ENCODE results near the gene PIK3C2G. TPM values are rescaled to one million over a fixed set of nuclear protein-coding genes. Genes with fewer than 3 reads are reported as not detected.

The PIK3C2G gene
- polyA plus RNA-seq, 1 of the 3 experiments (the other 2 are of a cell fraction): 0.02 TPM

GRCh38 chr12:18564306-18564705 is 303.0 kb downstream of the PIK3C2G start:
- no peaks in the 10 kb centered on the region for H3K4me1 ChIP-seq (ENCODE audit: control insufficient read depth in 1 of 2, insufficient read depth in 2 of 2, low read depth in 1 of 2, low read length in 1 of 2)
- no peaks in the 10 kb centered on the region for H3F3A ChIP-seq (replicated peaks; ENCODE audit: insufficient read depth)
- TF ChIP-seq RXRA (IDR thresholded peaks at IDR 0.05; ENCODE audit: borderline replicate concordance, low read depth) (no peak), SIN3A (IDR thresholded peaks at IDR 0.05; ENCODE audit: borderline replicate concordance, low read depth, low read length) (no peak), SMC3 (IDR thresholded peaks at IDR 0.05; ENCODE audit: low read depth, low read length) (no peak), USF1 (IDR thresholded peaks at IDR 0.05; ENCODE audit: borderline replicate concordance, low read depth) (no peak), FOSL2 (IDR thresholded peaks at IDR 0.05; ENCODE audit: borderline replicate concordance, low read depth) (no peak), MXI1 (IDR thresholded peaks at IDR 0.05; ENCODE audit: low read depth, low read length) (no peak), GABPA (IDR thresholded peaks at IDR 0.05; ENCODE audit: low read depth) (no peak), POLR2AphosphoS5 (IDR thresholded peaks at IDR 0.05; ENCODE audit: low read depth, low read length) (no peak), ZBTB33 (IDR thresholded peaks at IDR 0.05; ENCODE audit: borderline replicate concordance, low read depth) (no peak), RFX5 (IDR thresholded peaks at IDR 0.05; ENCODE audit: low read length) (no peak)
- no peaks in the 10 kb centered on the region for H4K20me1 ChIP-seq (ENCODE audit: insufficient read depth)
- no peak overlapping the region for H3K4me2 ChIP-seq
- no peaks in the 10 kb centered on the region for H3K79me2 ChIP-seq (ENCODE audit: insufficient read depth)
- H3K27ac ChIP-seq (ENCODE audit: low read depth in 2 of 2, low read length in 1 of 2): no peak overlapping the region
- no peak overlapping the region for H3K4me3 ChIP-seq (ENCODE audit: low read depth in 2 of 2, low read length in 1 of 2)
- no peaks in the 10 kb centered on the region for H3K27me3 ChIP-seq (ENCODE audit: insufficient read depth)
- H2AFZ ChIP-seq (ENCODE audit: low read depth): no peak overlapping the region
- ChIA-PET POLR2A (no interaction called here), CTCF (interaction anchor here (1.0 kb wide), 1 partner anchor 13 kb away, joined by 3 read pairs; no protein-coding TSS in a partner anchor)
- 54% methylated on average over 1 of the region's 1 CpG for WGBS (ENCODE audit: low lambda C conversion rate)
- H3K9me3 ChIP-seq: 0 out of 2 replicates have a peak, but pooled peaks cover 3% of the 10 kb centered on the region
- no peak overlapping the region for H3K9ac ChIP-seq
- H3K36me3 ChIP-seq (replicated peaks in 1 of 2; ENCODE audit: control insufficient read depth in 1 of 2, insufficient read depth in 2 of 2, low read length in 1 of 2): no peaks in the 10 kb centered on the region
- DNase-seq: no peak
- no peaks in the 10 kb centered on the region for H3K9me2 ChIP-seq

- no peaks in the 10 kb centered on the region for H3K79me2 ChIP-seq (ENCODE audit: insufficient read depth)
These were observed 306.5 kb downstream of the PIK3C2G start for GRCh38 chr12:18567787-18568186.

More at GRCh38 chr12:18567787-18568186, 306.5 kb downstream of the PIK3C2G start:
- DNase-seq: no peak
- CTCF ChIA-PET: no interaction called here
- Histone ChIP-seq H3K36me3 (replicated peaks in 1 of 2; ENCODE audit: control insufficient read depth in 1 of 2, insufficient read depth in 2 of 2, low read length in 1 of 2) (no peaks in the 10 kb centered on the region), H4K20me1 (ENCODE audit: insufficient read depth) (no peaks in the 10 kb centered on the region), H3K9me3 (0 out of 2 replicates have a peak, but pooled peaks cover 3% of the 10 kb centered on the region), H3K4me1 (ENCODE audit: control insufficient read depth in 1 of 2, insufficient read depth in 2 of 2, low read depth in 1 of 2, low read length in 1 of 2) (no peaks in the 10 kb centered on the region), H3K4me2 (no peak overlapping the region), H3K9me2 (no peaks in the 10 kb centered on the region), H3K27me3 (ENCODE audit: insufficient read depth) (no peaks in the 10 kb centered on the region), H3K4me3 (ENCODE audit: low read depth in 2 of 2, low read length in 1 of 2) (no peak overlapping the region), H3F3A (replicated peaks; ENCODE audit: insufficient read depth) (no peaks in the 10 kb centered on the region), H2AFZ (ENCODE audit: low read depth) (no peak overlapping the region), H3K27ac (ENCODE audit: low read depth in 2 of 2, low read length in 1 of 2) (no peak overlapping the region), H3K9ac (no peak overlapping the region)
- TF ChIP-seq RCOR1 (IDR thresholded peaks at IDR 0.05; ENCODE audit: low read length) (no peak), ZBTB33 (IDR thresholded peaks at IDR 0.05; ENCODE audit: borderline replicate concordance, low read depth) (no peak), SIN3A (IDR thresholded peaks at IDR 0.05; ENCODE audit: borderline replicate concordance, low read depth, low read length) (no peak), RXRA (IDR thresholded peaks at IDR 0.05; ENCODE audit: borderline replicate concordance, low read depth) (no peak), FOSL2 (IDR thresholded peaks at IDR 0.05; ENCODE audit: borderline replicate concordance, low read depth) (no peak), REST (IDR thresholded peaks at IDR 0.05; ENCODE audit: low read depth, low read length) (no peak), SMC3 (IDR thresholded peaks at IDR 0.05; ENCODE audit: low read depth, low read length) (no peak), TCF12 (IDR thresholded peaks at IDR 0.05) (no peak), NRF1 (IDR thresholded peaks at IDR 0.05; ENCODE audit: low read depth, low read length) (no peak)
- POLR2A ChIA-PET: no interaction called here
- 22% methylated on average over 2 of the region's 2 CpGs for WGBS (ENCODE audit: low lambda C conversion rate)

Measured in SK-N-SH (cell line).